ENCODE results near the gene USP7. TPM values are rescaled to one million over a fixed set of nuclear protein-coding genes. Genes with fewer than 3 reads are reported as not detected.
A peak's percentile ranks its signal among the peaks of the same experiment; 100 is the strongest.

Gene USP7
- polyA plus RNA-seq (2012; ENCODE audit: insufficient read depth, insufficient read length): 98.6 TPM

GRCh38 chr16:8963821-8964441 is at the start of gene USP7:
Gene USP7, minus strand, starts transcription at chr16:8963906. Its CDS starts 621 bp downstream, at chr16:8963285.
- peak within 1 kb of the TSS; percentile 95 for H3K4me3 ChIP-seq (ENCODE audit: low read length)
- peak; percentile 87 for DNase-seq (ENCODE audit: low read depth, low spot score)

- no peak overlapping the region for H3K4me3 ChIP-seq (ENCODE audit: low read length)
- no peak for DNase-seq (ENCODE audit: low read depth, low spot score)
Observed at GRCh38 chr16:9013508-9013864, 49.8 kb upstream of the USP7 start.

GRCh38 chr16:9012848-9013507 is 49.3 kb upstream of the USP7 start:
- no peak for DNase-seq (ENCODE audit: low read depth, low spot score)
- H3K4me3 ChIP-seq (ENCODE audit: low read length): no peak overlapping the region

- DNase-seq (ENCODE audit: low read depth, low spot score): no peak
- no peak overlapping the region for H3K4me3 ChIP-seq (ENCODE audit: low read length)
Observed at GRCh38 chr16:9012330-9012729, 48.6 kb upstream of the USP7 start.

GRCh38 chr16:9008601-9009260 is 45.0 kb upstream of the USP7 start:
- peak; percentile 39 for DNase-seq (ENCODE audit: low read depth, low spot score)
- H3K4me3 ChIP-seq (ENCODE audit: low read length): no peak overlapping the region

GRCh38 chr16:9007177-9007794 is 43.6 kb upstream of the USP7 start:
- H3K4me3 ChIP-seq (ENCODE audit: low read length): no peak overlapping the region
- DNase-seq (ENCODE audit: low read depth, low spot score): no peak

GRCh38 chr16:9004183-9004582 is 40.5 kb upstream of the USP7 start:
- no peak overlapping the region for H3K4me3 ChIP-seq (ENCODE audit: low read length)
- DNase-seq (ENCODE audit: low read depth, low spot score): no peak

GRCh38 chr16:9003763-9004162 is 40.1 kb upstream of the USP7 start:
- no peak for DNase-seq (ENCODE audit: low read depth, low spot score)
- H3K4me3 ChIP-seq (ENCODE audit: low read length): no peak overlapping the region

GRCh38 chr16:9003322-9003721 is 39.6 kb upstream of the USP7 start:
- no peak for DNase-seq (ENCODE audit: low read depth, low spot score)
- H3K4me3 ChIP-seq (ENCODE audit: low read length): no peak overlapping the region

- peak; percentile 16 for DNase-seq (ENCODE audit: low read depth, low spot score)
- no peak overlapping the region for H3K4me3 ChIP-seq (ENCODE audit: low read length)
Observed at GRCh38 chr16:9002042-9002441, 38.3 kb upstream of the USP7 start.

GRCh38 chr16:9000664-9001063 is 37.0 kb upstream of the USP7 start:
- H3K4me3 ChIP-seq (ENCODE audit: low read length): no peak overlapping the region
- no peak for DNase-seq (ENCODE audit: low read depth, low spot score)

GRCh38 chr16:8999800-9000199 is 36.1 kb upstream of the USP7 start:
- no peak overlapping the region for H3K4me3 ChIP-seq (ENCODE audit: low read length)
- no peak for DNase-seq (ENCODE audit: low read depth, low spot score)

- no peak for DNase-seq (ENCODE audit: low read depth, low spot score)
- H3K4me3 ChIP-seq (ENCODE audit: low read length): no peak overlapping the region
Observed at GRCh38 chr16:8998108-8998507, 34.4 kb upstream of the USP7 start.

GRCh38 chr16:8996891-8997290 is 33.2 kb upstream of the USP7 start:
- peak; percentile 52 for DNase-seq (ENCODE audit: low read depth, low spot score)
- no peak overlapping the region for H3K4me3 ChIP-seq (ENCODE audit: low read length)

GRCh38 chr16:8990445-8990844 is 26.7 kb upstream of the USP7 start:
- no peak overlapping the region for H3K4me3 ChIP-seq (ENCODE audit: low read length)
- DNase-seq (ENCODE audit: low read depth, low spot score): no peak

GRCh38 chr16:8989099-8989878 is 25.6 kb upstream of the USP7 start:
- DNase-seq (ENCODE audit: low read depth, low spot score): no peak
- H3K4me3 ChIP-seq (ENCODE audit: low read length): no peak overlapping the region

- no peak for DNase-seq (ENCODE audit: low read depth, low spot score)
- no peak overlapping the region for H3K4me3 ChIP-seq (ENCODE audit: low read length)
Observed at GRCh38 chr16:8986818-8987191, 23.1 kb upstream of the USP7 start.

GRCh38 chr16:8986111-8986510 is 22.4 kb upstream of the USP7 start:
- no peak overlapping the region for H3K4me3 ChIP-seq (ENCODE audit: low read length)
- no peak for DNase-seq (ENCODE audit: low read depth, low spot score)

GRCh38 chr16:8982816-8983215 is 19.1 kb upstream of the USP7 start:
- no peak overlapping the region for H3K4me3 ChIP-seq (ENCODE audit: low read length)
- DNase-seq (ENCODE audit: low read depth, low spot score): no peak
